ENCODE data around the gene MYRF.

DNA sequence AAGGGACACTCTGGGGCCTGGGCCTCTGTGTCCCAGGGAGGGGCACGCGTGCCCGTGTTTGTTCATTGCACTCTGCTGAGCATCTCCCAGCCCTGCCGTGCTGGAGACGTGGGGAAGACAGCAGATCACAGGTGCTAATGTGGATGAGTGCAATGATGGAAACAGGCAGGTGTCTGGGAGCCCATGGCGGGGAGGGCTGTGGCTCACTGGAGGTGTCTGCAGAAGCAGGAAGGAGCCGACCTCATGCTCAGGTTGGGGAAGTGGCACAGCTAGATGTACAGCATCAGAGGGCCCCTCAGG is 32.0 kb downstream of the MYRF start:
- TF ChIP-seq, protein P1, sequence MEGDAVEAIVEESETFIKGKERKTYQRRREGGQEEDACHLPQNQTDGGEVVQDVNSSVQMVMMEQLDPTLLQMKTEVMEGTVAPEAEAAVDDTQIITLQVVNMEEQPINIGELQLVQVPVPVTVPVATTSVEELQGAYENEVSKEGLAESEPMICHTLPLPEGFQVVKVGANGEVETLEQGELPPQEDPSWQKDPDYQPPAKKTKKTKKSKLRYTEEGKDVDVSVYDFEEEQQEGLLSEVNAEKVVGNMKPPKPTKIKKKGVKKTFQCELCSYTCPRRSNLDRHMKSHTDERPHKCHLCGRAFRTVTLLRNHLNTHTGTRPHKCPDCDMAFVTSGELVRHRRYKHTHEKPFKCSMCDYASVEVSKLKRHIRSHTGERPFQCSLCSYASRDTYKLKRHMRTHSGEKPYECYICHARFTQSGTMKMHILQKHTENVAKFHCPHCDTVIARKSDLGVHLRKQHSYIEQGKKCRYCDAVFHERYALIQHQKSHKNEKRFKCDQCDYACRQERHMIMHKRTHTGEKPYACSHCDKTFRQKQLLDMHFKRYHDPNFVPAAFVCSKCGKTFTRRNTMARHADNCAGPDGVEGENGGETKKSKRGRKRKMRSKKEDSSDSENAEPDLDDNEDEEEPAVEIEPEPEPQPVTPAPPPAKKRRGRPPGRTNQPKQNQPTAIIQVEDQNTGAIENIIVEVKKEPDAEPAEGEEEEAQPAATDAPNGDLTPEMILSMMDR (conservative IDR thresholded peaks at IDR 0.05; ENCODE audit: low read depth, low read length): no peak
- TF ChIP-seq EZH2phosphoT487 (IDR thresholded peaks at IDR 0.05; ENCODE audit: borderline replicate concordance, low read length): no peak

Data from PC-3 (cell line).